Prostate gland (tissue), 2 donors: ENCODE measurements around the gene TP53BP2.

ENCODE experiments used
- CTCF ChIP-seq, 4 experiments: fragments of 200-600 bp in 2 of 4; fragments of 450-650 bp in 2 of 4; sonication (generic) in 2 of 4; IDR thresholded peaks; 1 replicate in 3 of 4; 2 replicates in 1 of 4; pipeline ENCODE4 v1.5.1; 2016 to 2019; ENCODE audit warnings: antibody characterized with exemption in 4 of 4, mild to moderate bottlenecking in 2 of 4, moderate library complexity in 2 of 4
- POLR2A ChIP-seq: fragments of 450-650 bp; IDR thresholded peaks from one replicate; pipeline ENCODE4 v1.6.1; 2016; ENCODE audit warnings: antibody characterized with exemption, mild to moderate bottlenecking
- POLR2AphosphoS5 ChIP-seq: sonication (generic); formaldehyde crosslinking; IDR thresholded peaks from one replicate; pipeline ENCODE4 v1.6.1; 2017; ENCODE audit warnings: antibody characterized with exemption

- TF ChIP-seq CTCF (IDR thresholded peaks at IDR 0.05) (no peak), POLR2AphosphoS5 (no peak), POLR2A (no peak)
Observed at GRCh38 chr1:223819730-223820514, 25.8 kb downstream of the TP53BP2 start.
